GM12875 (cell line): ENCODE results near the gene COLEC11.
"Not testable (repeated sequence)": the region's sequence is repeated elsewhere in the genome, so short reads cannot be mapped to it uniquely, and the experiment has no call there.

Experiments used
- H3K4me3 ChIP-seq: one replicate; pipeline ENCODE4 v1.5.1; 2011; ENCODE audit warnings: low read depth, low read length, control low read depth
- CTCF ChIP-seq: IDR thresholded peaks from 2 replicates; pipeline ENCODE4 v1.5.1; 2011; ENCODE audit warnings: low read depth, mild to moderate bottlenecking, control low read depth, inconsistent platforms, low read length, moderate library complexity, borderline replicate concordance; ENCODE audit not compliant: insufficient read depth

COLEC11 gene

GRCh38 chr2:3608373-3609278, 13.7 kb downstream of the COLEC11 start:
- TF ChIP-seq CTCF, result no peak
- H3K4me3 ChIP-seq, result no peak overlapping the region

- H3K4me3 ChIP-seq, result not testable (repeated sequence)
These were observed 14.4 kb downstream of the COLEC11 start for GRCh38 chr2:3609279-3609673.

DNA sequence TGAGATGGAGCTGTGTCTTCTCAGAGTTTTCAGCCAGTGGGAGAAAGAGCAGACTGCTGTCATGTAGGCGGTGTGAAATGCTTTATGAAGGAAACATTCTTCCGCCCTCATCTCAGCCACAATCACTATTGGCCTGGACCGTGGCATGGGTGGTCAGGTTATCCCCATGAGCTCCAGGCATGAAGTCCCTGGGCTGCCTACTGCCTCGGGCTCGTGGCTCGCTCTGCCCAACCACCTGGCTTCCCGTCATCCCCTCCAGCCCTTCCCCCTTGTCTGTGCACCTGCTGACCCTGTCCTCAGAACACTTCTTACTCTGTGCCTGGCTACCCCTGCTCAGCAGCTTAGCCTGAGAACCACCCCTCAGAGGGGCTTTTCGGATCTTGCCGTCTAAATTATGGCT, 15.5 kb downstream of the COLEC11 start:
- TF ChIP-seq CTCF, result no peak
- no peak overlapping the region for H3K4me3 ChIP-seq

DNA sequence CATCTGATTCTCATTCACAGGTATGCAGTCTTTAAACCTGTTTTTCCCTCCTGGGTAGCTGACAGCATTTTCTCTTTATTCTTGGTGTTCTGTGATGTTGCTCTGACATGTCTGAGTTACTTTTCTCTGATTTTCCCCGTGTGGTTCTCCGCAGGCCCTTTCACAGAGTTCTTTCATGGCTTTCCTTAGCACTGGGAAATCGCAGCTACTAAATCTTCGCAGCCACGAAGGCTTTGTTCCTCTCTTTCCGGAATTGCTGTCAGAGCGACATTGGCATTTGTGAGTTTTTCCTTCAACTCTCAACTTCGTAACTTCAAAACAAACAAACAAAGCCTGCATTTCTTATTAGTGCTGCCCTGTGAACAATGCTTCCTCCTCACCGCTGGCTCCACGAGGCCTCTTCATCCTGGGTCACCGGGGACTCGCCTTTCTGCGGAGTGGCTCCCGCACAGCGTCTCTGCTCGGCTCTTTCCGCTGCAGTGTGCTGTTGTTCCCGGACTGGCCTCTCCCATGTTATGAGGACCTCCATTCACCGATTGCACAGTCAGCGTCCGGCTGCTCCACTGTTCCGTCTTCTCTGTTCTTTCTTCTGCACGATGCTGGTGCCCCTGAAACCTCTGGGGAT, 16.1 kb downstream of the COLEC11 start:
- H3K4me3 ChIP-seq, result no peak overlapping the region
- no peak for TF ChIP-seq CTCF

DNA sequence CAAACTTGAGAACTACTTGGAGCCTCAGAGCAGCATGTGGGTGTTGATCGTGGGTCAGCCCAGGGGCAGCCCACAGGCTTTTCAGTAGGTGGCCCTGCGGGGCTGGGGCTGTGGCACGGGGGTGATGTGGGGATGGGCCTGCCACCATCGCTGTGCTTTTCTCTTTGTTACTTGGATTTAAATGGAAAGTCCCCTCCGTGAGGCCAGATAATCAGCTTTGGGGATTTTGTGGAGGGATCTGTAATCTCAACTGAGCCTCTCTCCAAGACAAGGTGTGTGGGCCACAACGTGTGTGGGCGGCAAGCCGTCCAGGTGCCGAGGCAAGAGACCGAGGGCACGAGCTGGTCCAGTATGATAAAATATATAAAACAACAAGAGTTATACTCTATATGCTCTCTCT, 16.7 kb downstream of the COLEC11 start:
- no peak overlapping the region for H3K4me3 ChIP-seq
- no peak for TF ChIP-seq CTCF

DNA sequence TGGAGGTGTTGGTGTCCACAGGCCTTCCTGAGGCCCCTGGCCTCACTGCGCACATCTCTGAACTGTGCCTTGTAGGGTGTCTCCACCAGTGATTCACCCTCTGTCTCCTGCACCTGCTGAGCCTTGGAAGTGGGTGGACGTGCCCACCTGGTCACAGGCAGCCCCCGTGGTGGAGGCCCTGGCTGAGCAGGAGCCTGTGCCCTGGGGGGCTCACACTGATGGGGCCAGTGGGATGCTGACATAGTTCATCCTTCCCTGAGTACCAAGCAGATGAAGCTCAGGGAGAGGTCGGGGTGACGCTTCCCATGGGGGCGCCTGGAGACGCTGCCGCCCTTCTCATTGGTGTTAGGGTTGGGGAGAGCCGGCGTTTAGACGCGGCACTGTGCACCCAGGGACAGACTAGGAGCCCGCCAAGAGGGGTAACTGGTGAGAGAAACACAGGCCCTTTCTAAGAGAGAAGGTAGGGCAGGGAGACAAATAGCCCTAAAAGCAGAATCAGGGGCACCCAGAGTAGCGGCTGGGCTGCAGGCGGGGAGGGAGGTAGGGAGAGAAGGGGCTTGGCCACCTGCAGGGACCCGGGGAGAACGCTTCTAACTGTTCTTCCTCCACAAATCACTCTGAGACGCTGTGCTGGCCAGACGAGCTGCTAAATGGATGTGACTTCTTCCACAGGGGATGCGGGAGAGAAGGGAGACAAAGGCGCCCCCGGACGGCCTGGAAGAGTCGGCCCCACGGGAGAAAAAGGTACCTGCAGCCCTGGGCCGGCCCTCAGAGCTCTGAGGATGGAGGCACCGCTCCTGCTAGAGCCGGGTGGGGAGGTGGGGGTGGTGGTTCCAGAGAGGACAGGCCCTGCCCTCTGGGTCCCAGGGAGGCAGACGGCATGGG, 18.0 kb downstream of the COLEC11 start:
- TF ChIP-seq CTCF, result no peak
- H3K4me3 ChIP-seq, result no peak overlapping the region

DNA sequence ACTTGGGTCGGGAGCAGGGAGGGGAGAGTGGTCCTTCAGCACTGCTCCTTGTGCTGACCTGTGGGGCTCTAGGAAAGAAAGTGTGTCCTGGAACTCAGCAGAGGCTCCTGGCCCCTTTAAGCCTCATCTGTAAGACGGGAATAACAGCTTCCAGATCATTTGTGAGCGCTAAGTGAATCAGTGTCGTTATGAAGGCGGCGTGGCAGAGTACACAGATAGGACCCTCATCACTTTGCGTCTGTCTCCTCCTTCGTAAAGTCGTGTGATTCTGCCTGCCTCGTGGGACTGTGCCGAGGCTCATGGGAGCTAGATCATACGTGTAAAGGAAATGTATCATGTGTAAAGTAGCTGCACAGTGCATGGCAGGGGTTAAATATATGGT, 18.6 kb downstream of the COLEC11 start:
- no peak overlapping the region for H3K4me3 ChIP-seq
- TF ChIP-seq CTCF, result no peak

DNA sequence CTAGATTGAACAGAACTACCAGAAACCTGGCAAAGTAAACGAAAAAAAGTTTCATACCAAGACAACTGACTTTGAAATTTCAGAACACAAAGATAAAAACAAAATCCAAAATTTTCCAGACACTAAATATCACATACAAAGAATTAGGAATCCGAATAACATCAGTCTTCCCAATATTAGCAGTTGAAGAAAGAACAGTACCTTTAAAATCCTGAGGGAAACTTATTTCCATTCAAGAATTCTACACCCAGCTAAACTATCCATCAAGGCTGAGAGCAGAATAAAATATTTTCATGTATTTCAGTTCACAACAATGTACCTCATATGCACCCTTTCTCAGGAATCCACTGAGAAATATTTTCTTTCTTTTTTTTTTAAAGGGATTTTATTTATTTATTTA, 19.8 kb downstream of the COLEC11 start:
- H3K4me3 ChIP-seq, result not testable (repeated sequence)

DNA sequence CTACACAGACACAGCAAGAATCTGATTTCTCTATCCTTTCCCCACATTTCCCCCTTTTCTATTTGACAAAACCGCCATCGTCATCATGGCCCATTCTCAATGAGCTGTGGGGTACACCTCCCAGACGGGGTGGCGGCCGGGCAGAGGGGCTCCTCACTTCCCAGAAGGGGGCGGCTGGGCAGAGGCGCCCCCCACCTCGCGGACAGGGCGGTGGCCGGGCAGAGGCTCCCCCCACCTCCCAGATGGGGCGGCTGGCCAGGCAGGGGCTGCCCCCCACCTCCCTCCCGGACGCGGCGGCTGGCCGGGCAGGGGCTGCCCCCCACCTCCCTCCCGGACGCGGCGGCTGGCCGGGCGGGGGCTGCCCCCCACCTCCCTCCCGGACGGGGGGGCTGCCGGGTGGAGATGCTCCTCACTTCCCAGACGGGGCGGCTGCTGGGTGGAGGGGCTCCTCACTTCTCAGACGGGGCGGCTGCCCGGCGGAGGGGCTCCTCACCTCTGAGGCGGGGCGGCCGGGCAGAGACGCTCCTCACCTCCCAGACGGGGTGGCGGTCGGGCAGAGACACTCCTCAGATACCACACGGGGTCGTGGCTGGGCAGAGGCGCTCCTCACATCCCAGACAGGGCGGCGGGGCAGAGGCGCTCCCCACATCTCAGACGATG, 20.8 kb downstream of the COLEC11 start:
- H3K4me3 ChIP-seq, result not testable (repeated sequence)

DNA sequence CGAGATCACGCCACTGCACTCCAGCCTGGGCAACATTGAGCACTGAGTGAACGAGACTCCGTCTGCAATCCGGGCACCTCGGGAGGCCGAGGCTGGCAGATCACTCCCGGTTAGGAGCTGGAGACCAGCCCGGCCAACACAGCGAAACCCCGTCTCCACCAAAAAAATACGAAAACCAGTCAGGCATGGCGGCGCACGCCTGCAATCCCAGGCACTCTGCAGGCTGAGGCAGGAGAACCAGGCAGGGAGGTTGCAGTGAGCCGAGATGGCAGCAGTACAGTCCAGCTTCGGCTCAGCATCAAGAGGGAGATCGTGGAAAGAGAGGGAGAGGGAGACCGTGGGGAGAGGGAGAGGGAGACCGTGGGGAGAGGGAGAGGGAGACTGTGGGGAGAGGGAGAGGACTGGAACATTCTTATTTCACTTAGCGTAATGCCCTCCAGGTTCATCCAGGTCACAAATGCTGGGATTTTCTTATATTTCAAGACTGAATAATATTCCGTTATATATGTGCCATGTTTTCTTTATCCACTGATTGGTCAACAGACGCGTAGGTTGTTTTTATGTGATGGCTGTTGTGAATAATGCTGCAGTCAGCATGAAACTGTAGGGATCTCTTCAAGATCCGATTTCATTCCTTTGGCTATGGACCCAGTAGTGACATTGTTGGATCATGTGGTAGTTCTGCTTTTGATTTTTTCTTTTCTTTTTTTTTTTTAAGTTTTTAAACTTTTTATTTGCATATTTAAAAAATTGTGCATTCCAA, 21.7 kb downstream of the COLEC11 start:
- not testable (repeated sequence) for H3K4me3 ChIP-seq
